T follicular helper cell (primary cell): ENCODE measurements around the gene KLHDC9.

Experiments
- DNase-seq: peaks from one replicate; pipeline ENCODE4 v3.0.0-alpha.2; 2020; ENCODE audit warnings: low read depth

The KLHDC9 gene

DNA sequence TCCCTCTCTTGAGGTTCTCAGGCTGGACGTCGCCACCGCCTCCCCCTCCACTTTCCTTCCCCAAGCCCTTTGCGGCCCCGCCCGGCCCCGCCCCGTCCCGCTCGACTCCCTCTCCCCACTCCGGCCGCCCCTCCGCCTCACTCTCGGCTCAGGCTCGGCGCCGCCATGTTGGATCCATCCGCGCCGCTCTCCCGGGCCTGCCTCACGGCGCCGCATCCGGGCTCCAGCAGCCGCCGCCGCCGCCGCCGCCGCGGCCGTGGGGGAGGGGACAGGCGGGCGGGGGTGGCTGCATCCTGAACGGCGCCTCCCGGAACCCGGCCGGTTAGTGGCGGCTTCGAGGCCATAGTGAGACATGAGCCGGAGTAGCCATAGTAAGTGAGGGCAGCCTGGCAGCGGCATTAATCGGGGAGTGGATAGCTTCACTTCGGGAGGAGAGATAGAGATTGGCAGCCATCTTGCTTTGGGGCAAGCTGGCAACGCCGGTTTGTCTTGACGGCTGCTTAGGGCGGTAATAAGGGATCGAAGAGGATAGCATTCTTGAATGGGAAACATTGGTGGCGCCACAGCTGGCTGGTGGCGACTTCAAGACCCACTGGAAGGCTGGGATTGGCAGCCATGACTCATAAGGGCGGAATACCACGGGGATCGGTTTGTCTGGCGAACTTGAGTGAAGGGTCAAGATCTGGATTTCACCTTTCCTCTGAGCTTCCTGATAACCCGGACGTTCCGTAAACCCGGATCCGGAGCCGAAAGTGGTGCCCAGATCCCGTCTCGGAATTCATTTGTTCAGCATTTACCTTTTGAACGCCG lies 34.5 kb downstream of the KLHDC9 start, which contains the start of gene DEDD:
Gene DEDD (minus strand): TSS at position 258 of the 810 bp plus-strand sequence. CDS start 8,205 bp downstream, outside the sequence.
- peak; percentile 87 for DNase-seq

GRCh38 chr1:161133220-161133740 lies 35.1 kb downstream of the KLHDC9 start:
- DNase-seq, result no peak

- DNase-seq, result no peak
Measured at GRCh38 chr1:161137881-161138280, 39.7 kb downstream of the KLHDC9 start.

DNA sequence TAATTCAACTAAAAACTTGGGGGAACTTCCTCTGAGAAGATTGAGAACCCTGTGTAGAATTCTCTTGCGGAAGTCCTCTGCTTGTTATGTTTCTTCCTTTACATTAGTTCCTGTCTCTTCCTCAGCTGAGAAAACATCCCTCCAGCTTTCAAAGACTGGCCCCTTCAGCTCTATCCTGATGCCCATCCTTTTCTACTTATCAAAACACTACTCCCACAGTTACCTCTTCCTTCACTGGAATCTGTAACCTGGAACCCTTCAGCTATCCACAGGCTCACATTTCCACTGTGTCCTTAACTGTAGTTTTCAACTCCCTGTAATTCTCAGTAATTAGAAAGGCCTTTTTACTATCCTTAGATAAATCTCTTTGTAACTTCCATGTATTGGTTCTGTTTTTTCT lies 40.3 kb downstream of the KLHDC9 start:
- no peak for DNase-seq

DNA sequence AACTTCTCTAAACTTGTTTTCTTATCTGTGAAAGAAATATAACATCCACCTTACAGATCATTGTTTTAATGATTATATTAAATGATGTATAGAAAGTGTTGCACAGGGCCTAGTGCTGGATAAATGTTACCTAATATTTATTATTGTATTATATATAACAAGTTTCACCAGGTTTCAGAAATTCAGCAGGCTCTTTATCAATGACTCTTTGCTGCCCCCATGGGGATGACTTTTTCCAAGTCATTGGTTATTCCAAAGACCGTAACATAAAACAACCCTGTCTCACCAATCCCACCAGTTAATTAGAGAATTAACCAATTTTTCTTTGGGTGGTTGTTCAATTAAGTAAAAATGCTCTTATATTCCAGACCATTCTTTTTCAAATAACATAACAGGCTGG lies 41.6 kb downstream of the KLHDC9 start:
- DNase-seq, result no peak

- no peak for DNase-seq
Measured at GRCh38 chr1:161140755-161141400, 42.7 kb downstream of the KLHDC9 start.

DNA sequence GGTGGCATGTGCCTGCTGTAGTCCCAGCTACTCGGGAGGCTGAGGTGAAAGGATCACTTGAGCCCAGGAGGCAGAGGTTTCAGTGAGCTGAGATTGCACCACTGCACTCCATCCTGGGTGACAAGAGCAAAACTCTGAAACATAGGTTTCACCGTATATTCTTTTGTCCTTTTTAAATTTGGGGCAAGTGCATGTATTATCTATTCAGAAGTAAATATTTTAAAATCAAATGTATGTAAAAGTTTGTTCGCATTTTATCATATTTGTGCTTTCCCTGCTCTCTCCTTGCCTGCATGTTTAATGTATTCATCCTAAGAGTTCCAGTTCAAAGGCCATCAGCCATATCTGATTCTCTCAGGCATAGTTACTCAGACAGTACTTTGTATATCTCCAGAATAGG lies 47.7 kb downstream of the KLHDC9 start:
- no peak for DNase-seq
